SK-N-MC (cell line): ENCODE measurements around the gene PRPF31.

ENCODE experiments used
- EZH2 ChIP-seq: fragments of 200-600 bp; sonication (generic); IDR thresholded peaks from one replicate; pipeline ENCODE4 v1.6.1; 2017; ENCODE audit warnings: antibody characterized with exemption
- POLR2AphosphoS5 ChIP-seq: IDR thresholded peaks from 2 replicates; pipeline ENCODE4 v1.6.1; 2012; ENCODE audit warnings: mild to moderate bottlenecking, low read depth, low read length, borderline replicate concordance

- TF ChIP-seq EZH2 = no peak
- TF ChIP-seq POLR2AphosphoS5 = no peak
These were observed 39.2 kb downstream of the PRPF31 start for GRCh38 chr19:54154603-54155345.
